Suppressor macrophage treated with lipopolysaccharide for 1 hour (primary cell): Measurements from ENCODE around the gene SNED1.
A peak's percentile ranks its signal among the peaks of the same experiment; 100 is the strongest.

ENCODE experiments used
- DNase-seq, 3 donors: peaks; one replicate each; pipeline ENCODE4 v3.0.0-alpha.2; 2020 to 2022

Gene SNED1

DNA sequence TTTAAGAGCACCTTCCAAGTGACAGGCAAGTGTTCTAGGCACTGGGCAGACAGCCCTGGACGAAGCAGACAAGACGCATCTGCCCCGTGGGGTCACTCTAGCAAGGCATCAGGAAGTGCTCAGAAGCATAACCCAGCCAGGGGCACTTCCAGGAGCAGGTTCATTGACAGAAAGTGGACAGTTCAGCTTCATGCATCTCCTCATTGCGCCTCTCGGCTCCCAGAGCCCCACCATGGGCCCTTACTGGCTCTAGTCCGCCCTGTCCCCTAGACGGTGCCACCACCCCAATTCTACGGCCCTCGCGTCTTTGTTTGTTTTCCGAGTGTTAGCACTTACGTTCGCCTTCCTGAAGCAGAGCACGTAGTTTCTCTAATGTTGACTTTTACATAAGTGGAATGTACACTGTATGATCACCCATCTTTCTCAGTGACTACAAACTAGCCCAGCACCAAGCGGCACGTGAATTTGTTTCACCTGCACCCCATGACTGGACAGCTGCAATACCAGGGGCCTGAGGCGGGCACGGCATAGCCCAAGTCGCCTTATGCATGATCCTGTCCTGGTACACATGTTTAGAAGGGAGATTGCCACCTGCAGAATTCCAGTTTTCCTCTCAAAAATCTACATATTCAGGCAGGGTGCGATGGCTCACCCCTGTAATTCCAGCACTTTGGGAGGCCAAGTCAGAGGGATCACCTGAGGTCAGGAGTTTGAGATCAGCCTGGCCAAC, 33.2 kb downstream of the SNED1 start:
- no peak for DNase-seq

DNA sequence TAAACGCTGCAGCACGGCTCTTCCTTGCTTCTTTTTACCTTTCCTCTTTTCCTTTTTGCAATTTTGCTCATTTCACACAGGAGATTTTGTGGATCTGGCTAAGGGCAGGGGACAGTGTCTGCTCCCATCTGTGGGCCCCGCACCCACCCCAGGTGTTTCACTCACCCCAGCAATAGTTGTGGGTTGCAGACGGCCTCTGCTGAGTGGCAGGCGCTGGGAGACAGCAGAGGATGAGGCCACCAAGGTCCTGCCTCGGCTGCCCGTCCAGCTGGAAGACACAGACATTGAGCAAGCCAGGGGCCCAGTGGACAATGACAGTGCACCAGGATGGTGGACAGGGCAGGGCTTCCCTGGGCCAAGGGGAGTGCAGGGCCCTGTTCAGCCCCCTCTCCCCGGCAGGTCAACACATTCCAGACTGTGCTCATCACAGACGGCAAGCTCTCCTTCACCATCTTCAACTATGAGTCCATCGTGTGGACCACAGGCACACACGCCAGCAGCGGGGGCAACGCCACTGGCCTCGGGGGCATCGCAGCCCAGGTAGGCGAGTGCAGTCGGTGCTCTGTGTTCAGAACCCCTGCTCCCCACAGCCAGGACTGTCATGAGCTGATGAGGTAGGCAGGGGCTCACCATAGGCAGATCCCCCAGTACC, 35.0 kb downstream of the SNED1 start:
- DNase-seq = no peak

- DNase-seq = no peak
Observed at GRCh38 chr2:241033994-241034393, 35.6 kb downstream of the SNED1 start.

DNA sequence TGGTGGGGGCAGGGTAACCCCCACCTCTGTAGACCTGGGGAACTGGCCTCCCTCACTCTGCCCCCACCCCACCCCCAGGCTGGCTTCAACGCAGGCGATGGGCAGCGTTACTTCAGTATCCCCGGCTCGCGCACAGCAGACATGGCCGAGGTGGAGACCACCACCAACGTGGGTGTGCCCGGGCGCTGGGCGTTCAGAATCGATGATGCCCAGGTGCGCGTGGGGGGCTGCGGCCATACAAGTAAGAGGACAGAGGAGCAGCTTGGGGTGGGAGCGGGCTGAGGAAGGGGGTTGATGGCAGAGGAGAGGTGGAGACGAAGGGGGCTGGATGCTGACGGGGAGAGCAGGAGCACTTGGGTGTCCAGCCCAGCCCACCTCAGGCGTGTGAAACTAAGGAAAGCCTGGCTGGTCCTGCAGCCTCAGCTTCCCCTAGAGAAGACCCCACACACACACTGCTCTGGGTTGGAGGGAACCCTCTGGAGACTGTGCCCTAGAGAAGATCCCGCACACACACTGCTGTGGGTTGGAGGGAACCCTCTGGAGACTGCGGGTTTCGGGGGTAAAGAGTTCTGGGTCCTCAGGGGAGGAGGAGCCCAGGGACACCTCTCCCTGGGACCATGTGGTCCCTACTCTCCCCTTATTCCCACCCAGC, 36.2 kb downstream of the SNED1 start:
- no peak for DNase-seq

DNA sequence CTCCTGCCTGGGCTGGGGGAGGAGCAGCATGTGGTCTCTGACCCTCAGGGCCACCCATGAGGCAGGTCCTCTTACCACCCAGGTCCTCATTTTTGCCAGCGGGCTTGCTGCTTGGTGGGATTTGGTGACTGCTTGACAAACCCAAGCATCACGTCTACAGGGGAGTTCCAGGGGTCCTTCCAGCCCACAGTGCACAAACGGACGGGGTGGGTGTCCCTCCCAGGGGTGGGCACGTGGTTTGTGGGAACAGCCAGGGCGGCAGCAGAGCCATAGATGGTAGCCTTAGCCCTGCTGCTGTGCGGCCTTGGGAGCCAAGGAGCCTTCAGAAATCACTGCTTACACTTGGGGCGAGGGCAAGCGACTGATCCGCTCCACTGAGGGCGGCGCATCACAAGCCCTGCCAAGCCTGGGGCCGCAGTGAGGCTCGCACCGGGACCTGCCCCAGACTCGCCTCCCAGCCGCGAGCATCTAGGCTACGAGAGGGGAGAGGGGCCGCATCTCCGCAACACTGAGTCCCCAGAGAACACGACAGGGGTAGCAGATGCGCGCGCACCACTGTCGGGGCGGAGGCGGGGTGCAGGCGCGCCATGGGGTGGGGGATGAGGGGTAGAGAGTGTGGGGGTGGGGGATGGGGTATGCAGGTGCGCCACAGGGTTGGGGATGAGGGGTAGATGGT, 36.9 kb downstream of the SNED1 start:
- DNase-seq = no peak

- DNase-seq = peak in 1 of 3 donors; percentile 5
Observed at GRCh38 chr2:241035818-241036396, 37.5 kb downstream of the SNED1 start.

DNA sequence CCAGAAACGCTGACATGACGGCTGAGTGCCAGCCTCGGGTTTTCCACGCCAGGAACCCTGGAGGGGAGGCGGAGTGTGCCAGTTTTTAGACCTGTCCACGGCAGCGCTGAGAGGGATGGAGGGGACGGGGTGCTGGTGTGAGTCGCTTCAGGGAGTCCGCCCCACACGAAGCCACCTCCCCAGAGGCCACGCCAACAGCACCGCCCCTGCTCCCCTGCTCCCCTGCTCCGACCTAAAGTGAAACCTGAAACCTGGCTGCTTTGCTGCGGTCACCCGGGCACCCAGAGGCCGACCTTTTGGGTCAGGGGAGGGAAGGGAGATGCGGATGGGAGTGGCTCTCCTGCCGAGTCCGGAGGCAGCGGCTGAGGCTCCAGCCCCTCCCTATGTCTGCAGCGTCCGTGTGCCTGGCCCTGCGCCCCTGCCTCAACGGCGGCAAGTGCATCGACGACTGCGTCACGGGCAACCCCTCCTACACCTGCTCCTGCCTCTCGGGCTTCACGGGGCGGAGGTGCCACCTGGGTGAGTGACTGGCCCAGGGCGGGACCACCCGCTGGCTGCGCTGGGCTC, 38.1 kb downstream of the SNED1 start:
- DNase-seq = peak in 1 of 3 donors; percentile 5

- DNase-seq = no peak
Observed at GRCh38 chr2:241036964-241037421, 38.6 kb downstream of the SNED1 start.

DNA sequence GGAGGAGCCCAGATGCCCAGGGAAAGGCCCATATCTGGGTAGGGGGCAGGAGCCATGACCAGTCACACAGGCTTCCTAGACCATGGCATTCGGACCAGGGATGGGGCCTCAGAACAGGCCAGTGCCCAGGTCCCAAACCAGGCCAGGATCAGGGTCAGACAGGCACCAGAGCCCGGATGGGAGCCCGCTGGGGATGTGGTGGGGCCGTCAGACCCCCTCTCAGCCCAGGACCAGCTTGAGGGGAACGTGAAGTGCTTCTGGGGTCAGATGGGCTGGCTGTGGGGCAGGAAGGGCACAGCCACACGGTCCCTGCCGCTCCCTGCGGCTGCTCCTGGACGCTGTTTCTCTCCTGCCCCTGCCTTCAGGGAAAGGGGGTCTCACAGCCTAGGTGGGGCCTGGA, 39.1 kb downstream of the SNED1 start:
- DNase-seq = no peak

DNA sequence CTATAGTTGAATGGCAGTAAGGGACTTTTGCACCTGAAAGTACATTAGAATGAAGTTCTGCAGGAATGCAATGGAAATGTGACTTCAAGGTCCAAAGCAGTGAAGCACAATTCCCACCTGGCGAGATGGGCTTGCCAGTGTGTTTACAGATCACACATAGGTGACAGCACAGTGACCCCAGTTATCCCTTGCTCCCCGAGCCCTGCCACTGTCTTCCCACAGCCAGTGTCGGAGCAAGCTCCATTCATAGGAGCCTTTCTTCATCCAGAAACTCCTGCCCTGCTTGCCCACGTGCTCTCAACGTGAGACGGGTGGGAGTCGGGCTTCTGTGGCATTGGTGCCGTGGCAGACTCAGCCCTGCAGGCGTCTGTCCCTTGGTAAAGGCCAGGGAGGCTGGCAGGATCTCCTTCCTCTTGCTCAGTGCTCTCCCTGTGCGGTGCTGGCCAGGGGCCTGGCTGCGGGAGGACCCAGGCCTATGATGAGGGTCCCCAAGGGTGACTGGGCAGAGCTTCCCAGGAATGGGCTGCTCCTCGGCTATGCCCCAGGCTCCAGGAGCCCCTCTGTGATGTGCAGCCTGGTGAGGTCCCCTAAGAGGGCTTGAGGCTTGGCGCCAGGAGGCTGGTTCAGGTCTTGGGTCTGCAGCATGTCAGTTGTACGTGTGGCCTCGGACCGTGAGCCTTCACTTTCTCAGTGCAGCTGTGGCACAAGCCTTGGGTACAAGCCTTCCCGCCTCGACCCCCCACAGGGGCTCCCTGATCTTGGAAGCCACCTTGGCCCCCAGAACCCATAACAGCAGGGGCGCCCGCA, 40.2 kb downstream of the SNED1 start:
- DNase-seq = no peak

DNA sequence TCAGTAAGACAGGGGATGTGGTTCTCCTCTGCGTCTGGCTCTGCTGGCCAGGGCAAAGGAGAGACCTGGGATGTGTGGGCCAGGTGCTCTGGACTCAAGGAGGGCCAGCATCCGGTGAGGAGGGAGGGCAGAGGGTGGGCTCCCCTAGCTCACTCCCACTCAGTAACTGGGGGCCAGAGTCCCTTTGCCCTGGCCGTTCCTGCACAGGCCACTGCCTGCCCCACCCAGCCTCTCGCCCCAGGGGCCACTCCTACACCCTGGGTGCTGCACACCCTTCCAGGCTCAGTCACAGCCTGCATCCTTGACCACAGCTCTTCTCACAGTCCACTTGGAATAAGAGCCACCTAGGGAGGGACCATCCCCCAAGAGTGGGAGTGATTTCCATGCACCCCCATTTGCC, 41.0 kb downstream of the SNED1 start:
- no peak for DNase-seq

DNA sequence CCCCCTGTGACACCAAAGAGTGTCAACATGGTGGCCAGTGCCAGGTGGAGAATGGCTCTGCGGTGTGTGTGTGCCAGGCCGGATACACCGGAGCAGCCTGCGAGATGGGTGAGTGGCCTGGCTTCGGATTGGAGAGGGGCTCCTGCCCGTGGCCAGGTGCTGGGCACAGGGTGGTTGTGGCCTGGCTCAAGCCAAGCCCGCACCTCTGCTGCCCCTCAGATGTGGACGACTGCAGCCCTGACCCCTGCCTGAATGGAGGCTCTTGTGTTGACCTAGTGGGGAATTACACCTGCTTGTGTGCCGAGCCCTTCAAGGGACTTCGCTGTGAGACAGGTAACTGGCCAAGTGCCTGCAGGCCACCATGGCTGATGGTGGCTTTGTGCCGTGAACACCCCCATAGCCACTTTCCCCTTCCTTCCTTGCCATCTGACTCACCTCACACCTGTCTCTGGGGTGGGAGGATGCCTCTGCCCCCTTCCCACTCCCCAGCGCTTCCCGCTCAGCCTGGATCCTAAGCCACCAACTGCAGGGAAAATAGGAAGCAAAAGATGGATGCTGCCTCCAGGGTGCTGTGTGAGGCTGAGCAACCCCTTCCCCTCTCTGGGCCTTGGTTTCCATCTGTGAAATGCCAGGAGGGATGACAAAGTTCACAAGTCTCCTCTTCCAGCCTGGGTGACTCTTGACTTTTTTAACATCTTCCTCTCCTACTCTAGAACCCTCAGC, 41.8 kb downstream of the SNED1 start:
- DNase-seq = no peak

DNA sequence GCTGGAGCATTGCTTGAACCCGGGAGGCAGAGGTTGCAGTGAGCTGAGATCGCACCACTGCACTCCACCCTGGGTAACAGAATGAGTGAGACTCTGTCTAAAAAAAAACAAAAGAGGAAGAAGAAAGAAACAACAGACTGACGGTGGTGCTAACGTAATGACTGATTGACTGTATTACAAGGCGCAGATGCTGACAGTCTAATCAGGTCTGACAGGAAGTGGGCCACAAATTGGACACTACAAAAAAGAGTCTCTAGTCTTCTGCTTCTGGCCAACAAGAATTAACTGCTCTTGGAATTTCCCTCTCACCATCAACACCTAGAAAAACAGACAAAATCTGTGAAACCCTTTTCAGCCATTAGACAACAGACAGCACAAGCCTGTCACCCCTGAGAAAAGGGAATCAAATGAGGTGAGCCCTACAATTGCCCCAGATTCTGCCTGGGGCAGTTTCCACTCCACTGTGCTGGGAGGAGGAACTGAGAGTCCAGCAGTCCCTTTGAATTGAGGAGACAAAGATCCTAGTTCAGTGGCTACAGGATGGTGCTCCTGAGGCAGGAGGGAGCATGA, 43.3 kb downstream of the SNED1 start:
- DNase-seq = peak in 1 of 3 donors; percentile 6

DNA sequence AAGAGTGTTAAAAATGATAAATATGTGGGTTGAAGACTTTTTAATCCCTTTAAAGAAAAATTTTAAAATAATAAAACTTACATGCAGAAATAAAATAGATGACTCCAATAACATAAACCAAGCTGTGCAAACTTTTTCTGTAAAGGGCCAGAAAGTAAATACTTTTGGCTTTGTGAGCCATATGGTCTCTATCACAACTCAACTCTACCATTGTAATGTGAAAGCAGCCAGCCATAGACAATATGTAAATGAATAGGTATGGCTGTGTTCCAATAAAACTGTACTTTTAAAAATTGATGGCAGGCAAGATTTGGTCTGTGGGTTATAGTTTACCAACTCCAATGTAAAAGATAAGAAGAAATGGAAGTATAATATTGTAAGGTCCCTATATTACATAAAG, 45.2 kb downstream of the SNED1 start:
- DNase-seq = no peak

- no peak for DNase-seq
Observed at GRCh38 chr2:241047253-241048010, 49.0 kb downstream of the SNED1 start.

GRCh38 chr2:241048149-241048948, 49.9 kb downstream of the SNED1 start:
- DNase-seq = no peak

- no peak for DNase-seq
Observed at GRCh38 chr2:241048949-241049343, 50.5 kb downstream of the SNED1 start.

DNA sequence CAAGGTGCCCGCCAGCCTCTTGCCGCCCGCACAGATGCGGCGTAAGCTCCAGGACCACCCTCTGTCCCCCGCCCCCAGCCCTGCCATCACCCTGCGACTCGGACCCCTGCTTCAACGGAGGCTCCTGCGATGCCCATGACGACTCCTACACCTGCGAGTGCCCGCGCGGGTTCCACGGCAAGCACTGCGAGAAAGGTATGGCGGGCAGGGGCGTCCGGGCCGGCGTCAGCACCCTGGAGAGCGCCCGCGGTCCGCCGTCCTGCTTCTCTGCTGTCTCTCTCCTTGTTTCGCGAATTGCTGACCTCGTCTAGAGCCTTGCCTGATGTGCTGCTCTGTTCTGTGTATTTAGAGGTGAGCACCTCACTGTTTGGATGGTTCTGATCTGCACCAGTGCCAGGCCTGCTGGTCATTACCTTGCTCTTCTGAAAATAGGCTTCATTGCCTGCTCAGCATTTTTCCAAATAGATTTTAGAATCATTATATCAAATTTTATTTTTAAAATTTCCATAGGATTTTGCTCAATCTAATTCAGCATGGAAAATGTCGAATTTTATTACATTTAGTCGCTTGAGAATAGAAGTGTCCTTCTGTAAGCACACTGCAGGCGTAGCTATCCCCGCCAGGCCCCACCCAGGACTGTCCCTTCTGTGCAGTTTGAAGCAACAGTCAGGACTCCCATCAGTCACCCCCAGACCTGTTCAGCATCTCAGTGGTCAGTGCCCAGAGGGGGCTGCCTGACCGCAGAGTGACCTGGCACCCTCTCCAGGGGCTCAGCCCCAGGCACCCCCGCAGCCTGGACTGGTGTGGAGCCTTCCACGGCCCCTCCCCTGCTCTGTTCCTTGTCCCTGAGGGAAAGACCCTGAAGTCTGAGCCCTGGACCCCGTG, 51.6 kb downstream of the SNED1 start:
- DNase-seq = no peak
